NCI-H2171 (cell line): ENCODE measurements around the gene STIP1.
A peak's percentile ranks its signal among the peaks of the same experiment; 100 is the strongest.

Source experiments
- DNase-seq: peaks from one replicate; lab custom pipeline; 2025; lab: John Stamatoyannopoulos, UW

STIP1 gene

DNA sequence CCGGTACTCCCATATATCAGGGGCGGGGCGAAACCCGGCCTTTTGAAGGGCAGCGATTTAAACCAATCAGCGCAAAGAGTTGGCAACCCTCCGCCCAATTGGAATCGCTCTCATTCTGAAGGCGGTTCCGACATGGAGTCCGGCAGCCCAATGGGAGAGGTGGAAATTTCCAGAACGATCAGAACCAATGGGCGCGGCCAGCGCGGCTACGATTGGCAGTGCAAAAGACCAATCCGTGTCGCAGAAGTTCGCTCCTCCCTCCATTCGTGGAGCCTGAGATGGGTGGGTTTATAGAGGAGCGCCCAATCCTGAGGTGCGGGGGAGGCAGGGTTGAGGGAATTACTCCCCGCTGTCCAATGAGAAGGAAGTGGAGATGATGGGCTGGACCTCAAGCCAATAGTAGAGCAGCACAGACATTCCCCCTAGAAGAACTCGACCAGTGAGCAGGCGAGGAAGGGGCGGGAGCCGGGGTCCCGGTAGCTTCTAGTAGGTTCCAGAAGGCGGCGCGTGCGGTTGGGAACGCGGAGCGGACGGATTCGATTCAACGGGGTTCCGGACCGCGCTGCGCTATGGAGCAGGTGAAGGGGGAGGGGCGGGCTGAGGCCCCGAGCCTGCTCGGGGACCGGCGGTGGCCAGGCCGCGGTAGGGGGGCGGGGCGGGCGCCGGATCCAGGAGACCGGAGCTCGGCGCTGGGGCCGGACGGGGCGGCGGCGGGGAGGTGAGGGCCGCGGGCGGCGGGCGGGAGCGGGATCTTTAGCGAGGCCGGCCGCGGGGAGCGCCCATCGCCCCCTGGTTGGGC lies at the start of gene STIP1:
TSS of gene STIP1 (plus strand) at position 479 of the 799 bp plus-strand sequence. CDS start at position 570, 91 bp downstream.
- DNase-seq: peak; percentile 100

- no peak for DNase-seq
Observed at GRCh38 chr11:64136765-64137441, 49.1 kb upstream of the STIP1 start.

GRCh38 chr11:64138398-64138797 lies 47.6 kb upstream of the STIP1 start:
- DNase-seq: no peak

- no peak for DNase-seq
Observed at GRCh38 chr11:64139049-64139448, 46.9 kb upstream of the STIP1 start.

- no peak for DNase-seq
Observed at GRCh38 chr11:64140082-64140481, 45.9 kb upstream of the STIP1 start.

GRCh38 chr11:64141081-64141783 lies 44.7 kb upstream of the STIP1 start:
- no peak for DNase-seq

DNA sequence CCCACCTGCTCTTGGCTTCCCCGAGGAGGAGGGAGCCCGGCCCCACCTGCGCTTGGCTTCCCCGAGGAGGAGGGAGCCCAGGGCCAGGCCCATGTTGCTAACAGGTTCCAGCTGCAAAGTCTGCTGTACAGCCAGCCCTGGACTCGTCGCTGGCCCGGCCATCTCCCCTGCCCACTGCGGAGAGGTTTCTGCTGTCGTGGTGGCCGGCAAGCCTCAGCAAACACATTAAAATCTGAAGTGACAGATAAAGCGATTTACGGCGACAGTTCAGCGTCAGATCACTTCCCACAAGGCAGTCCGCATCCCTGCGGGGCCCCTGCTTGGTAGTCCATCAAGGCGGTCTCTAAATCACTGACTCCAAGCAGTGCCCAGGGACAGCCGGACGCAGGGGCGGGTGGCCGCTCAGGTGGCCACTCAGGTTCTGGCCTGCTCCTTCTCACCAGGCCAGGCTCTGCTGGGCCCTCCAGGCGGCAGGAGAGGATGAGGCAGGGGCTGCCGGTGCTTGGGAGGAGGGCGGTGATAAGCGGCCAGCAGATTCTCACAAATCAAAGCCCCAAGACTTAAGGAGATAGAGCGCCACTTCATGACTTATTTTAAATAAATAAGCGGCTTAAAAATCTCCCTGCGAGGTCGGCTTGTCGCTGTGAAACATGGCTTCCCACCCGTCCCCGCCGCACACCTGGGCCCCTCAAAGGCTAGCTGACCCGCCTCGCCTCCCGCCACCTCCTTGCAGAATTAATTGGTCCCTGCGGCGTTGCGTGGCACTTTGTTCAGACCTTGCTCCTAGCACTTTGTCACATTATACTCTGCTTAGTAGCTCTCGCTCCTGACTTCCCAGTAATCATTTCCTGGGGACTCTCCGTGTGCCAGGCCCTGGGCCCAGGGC lies 41.1 kb upstream of the STIP1 start:
- no peak for DNase-seq

DNA sequence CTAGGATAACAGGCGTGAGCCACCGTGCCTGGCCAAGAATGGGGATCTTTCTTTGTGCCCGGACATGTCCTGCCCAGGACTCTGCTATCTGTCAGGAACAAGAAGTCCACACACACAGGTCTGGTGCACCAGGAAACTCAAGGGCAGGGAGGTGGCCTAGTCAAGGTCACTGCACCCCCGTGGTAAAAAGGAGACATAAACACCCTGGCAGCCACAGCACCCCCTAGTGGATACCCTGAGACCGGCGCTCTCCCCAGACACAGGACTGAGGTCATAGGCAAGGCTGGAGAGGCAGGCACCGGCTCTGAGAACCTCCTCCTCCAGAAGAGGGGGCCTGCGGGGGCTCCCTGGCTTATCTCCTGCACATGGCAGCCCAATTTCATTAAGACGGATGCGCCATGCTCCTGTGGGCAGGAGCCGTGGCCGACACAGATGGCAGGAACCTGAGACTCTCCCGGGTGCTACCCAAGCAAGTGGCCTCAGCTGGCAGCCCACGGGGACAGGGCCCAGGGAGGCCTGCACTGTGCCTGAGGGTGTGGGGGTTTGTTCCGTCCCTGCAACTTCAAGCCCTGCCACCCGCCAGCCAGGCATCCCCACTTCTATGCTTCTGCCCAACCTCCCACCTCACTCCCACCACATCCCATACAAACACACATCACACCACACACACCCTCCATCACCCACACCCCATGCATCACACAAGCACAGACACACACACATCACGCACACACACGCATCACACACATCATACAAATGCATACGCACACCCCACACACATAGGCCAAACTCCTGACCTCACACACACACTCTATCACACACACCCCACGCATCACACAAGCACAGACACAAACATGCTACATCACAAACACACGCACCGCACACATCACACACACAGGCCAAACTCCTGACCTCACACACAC lies 39.7 kb upstream of the STIP1 start:
- peak; percentile 77 for DNase-seq

GRCh38 chr11:64148226-64148916 lies 37.6 kb upstream of the STIP1 start:
- DNase-seq: peak; percentile 80

DNA sequence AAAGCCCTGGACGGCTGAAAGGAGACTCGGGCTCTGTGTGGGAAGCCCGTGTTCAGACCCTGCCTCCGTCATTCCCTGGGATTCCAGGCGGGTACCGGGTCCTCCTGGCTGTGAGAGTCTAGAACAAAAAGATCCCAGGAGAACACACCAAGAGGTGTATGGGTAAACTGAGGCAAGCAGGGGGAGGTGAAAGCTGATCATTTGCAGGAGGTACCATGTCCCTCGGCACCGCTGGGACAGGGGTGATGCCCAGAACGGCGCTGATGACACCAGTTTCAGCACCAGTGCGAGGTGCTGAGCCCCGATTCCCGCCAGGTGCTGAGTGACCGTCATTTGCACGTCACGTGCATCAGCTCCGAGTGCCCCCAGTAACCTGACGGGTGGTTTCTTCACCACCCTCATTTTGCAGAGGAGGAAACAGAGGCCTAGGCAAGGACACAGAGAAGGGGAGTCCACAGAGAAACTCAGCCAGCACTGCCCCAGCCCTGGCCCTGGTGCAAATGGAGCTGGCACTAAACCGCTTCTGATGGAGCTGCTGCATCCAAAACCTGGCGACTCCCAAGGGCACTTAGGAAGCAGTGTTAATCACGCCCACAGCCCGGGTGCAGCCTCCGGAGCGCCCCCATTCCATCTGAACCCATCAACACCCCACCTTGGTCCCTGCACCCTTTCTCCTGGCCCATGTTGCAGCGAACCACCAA lies 36.9 kb upstream of the STIP1 start:
- no peak for DNase-seq

DNA sequence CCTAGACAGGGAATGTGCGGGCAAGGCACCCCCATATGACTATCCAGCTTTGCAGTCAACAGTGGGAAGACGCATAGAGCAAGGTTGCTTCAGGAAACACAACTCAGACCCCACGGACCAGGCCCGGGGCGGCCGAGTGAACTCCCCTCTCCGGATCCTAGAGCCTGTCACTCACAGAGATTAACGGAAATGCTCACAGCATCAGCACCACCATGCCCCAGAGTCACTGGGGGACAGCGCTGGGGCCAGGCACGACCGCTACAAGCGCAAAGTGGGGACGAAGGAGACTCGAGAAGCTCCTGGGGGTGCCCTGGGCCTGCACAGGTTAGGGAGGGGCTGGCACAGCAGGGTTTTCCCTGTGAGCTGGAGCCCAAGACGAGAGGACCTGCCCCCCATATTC lies 35.9 kb upstream of the STIP1 start:
- no peak for DNase-seq

- DNase-seq: peak; percentile 54
Observed at GRCh38 chr11:64150481-64151239, 35.3 kb upstream of the STIP1 start.

DNA sequence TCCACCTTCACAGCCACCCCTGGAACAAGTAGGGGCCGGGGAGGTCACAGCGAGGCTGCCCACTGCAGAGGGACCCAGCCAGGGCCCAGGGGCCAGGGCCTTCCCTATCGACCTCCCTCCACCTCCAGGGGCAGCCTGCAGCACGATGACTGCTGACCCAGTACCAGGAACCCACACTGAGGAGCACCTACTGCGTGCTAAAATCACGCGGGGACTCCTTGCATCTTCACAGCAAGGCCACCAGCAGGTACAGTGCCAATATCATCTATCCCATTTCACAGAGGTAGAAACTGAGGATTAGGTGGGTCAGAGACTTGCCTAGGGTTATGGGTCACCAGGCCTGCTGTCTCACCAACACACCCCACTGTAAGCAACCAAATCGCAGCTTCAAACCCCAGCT lies 34.6 kb upstream of the STIP1 start:
- no peak for DNase-seq

DNA sequence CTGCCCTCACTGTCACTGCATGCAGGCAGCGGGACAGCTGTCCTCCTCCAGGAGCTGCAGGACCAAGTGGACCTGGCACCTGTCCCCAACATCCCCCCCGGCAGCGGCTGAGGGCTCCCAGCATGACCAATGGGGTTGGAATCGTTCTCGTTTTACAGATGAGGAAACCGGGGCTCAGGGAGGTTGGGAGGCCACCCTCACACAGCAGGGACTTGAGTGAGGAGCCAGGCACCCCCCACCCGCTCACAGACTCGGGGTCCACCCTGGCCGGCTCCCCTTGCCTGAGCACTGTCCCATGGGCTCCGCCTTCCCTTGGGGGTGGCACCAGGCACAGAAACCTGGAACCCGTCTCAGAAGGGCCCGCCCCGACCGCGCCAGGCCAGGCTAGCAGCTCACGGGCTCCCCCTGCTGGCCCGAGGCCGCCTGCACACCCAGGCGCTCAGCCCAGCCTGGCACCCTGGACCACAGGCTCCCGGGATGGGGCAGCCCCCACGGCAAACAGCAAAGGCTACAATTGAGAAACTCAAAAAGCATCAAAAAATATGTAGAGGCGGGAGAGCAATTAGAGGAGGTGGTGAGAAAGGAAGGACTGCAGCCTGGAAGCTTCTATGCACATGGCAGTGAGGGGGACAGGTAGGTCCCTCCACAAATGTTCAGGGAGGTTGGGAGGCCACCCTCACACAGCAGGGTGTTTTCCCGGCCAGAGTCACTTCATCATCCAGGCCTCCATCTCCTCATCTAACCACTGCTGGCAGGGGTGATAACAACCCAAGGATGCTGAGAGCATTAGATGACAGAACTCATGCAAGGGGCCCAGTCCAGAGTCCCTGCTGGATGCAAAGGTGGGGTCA lies 32.9 kb upstream of the STIP1 start:
- DNase-seq: no peak

GRCh38 chr11:64153812-64154211 lies 32.2 kb upstream of the STIP1 start:
- no peak for DNase-seq

- DNase-seq: no peak
Observed at GRCh38 chr11:64156235-64157011, 29.5 kb upstream of the STIP1 start.
